GM18873 (cell line): ENCODE data around the gene DLG1.
"Not testable (repeated sequence)": the region's sequence is repeated elsewhere in the genome, so short reads cannot be mapped to it uniquely, and the experiment has no call there.

Experiments
- ATAC-seq: cut with Tn5 transposase; IDR thresholded peaks from one replicate; pipeline ENCODE4 v1.9.1; 2021; ENCODE audit warnings: mild to moderate bottlenecking, moderate library complexity, moderate number of reproducible peaks; ENCODE audit not compliant: unreplicated experiment, low FRiP score

The DLG1 gene

DNA sequence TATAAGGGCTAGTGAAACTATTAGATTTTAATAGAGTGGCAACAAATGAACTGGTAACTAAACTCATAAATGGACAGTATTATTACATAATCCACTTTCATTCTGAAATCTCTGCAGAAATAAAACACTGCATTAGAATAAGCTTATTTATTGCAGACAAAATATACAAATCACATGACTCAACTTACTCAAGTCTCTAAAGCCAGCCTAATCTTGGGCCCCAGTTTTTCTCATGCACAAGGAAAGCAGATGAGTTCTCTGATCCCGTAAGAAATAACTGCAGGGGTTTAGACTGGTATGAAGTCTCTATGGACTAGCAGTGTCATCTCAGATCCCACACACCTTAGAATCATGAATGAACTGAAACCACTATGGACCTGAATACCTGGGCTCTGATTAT lies 5.8 kb downstream of the DLG1 start:
- no peak for ATAC-seq

DNA sequence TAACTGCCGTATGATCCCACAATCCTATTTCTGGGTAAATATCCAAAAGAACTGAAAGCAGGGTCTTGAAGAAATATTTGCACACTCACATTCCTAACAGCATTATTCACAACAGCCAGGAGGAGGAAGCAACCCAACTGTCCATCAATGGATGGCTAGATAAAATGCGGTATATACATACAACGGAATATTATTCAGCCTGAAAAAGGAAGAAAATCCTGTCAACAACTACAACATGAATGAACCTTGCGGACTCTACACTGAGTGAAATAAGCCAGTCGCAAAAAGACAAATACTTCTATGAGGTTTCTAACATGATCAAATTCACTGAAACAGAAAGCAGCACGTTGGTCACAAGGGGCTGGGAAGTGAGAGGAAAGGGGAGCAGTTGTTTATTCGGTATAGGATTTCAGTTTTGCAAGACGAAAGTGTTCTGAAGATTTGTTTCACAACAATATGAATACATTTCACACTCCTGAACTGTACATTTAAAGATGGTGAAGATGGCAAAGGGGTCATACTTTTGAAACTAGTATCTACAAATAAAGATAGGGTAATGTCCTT lies 6.2 kb downstream of the DLG1 start:
- ATAC-seq = no peak

DNA sequence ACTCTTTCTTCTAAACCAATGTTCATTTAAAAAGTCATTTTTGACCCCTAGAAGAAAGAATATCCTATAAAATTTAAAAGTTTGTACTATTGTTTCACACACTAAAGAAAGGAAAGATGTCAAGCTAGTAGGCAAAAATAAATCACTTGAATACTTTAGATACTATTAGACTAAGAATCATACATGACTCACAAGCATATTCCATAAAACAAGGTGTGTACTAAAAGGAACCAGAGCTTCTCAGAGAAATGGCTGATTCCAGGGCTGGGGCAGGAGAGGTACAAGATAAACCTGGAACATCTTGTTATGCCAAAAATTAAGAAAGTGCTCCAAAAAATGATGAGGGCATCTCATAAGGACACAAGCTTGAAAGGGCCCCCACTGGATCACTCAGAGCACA lies 8.7 kb downstream of the DLG1 start:
- no peak for ATAC-seq

DNA sequence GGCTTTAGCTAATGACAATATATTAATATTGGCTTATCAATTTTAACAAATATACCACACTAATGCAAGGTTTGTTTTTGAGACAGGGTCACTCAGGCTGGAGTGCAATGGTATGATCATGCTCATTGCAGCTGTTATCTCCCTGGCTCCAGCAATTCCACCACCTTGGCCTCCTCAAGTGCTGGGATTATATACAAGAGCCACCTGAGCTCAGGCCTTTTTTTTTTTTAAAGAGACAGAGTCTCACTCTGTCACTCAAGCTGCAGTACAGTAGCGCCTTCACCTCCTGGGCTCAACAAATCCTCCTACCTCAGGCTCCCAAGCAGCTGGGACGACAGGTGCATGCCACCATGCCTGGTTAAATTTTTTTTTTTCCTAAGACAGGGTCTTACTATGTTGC lies 11.7 kb downstream of the DLG1 start:
- no peak for ATAC-seq

DNA sequence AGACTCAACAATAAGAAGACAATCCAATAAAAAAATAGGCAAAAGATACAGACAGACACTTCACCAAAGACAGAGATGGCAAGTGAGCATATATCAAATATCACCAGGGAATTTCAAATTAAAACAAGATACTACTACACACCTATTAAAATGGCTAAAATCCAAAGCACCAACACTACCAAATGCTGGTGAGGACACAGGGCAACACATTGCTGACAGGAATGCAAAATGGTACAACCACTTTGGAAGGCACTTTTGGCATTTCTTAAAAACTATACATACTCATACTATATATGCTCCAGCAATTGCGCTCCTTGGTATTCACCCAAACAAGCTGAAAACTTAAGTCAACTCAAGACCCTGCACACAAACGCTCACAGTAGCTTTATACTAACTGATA lies 12.9 kb downstream of the DLG1 start:
- ATAC-seq = no peak

DNA sequence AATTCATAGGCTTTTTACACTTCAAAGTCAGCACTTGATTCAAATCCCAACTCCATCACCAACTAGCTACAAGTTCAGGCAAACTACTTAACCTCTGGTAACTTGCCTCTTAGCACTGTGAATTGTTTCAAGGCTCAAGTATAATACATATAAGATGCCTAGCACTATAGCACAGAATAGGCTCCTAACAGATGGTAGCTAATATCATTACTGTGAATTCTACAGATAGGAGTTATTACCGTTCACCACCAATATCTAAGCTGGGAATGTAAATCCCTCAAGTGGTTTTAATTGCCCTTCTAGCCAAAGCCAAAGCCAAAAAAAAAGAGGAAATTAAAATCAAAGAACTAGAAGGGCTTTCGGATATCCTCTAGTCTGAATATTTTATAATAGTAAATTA lies 15.4 kb downstream of the DLG1 start:
- no peak for ATAC-seq

DNA sequence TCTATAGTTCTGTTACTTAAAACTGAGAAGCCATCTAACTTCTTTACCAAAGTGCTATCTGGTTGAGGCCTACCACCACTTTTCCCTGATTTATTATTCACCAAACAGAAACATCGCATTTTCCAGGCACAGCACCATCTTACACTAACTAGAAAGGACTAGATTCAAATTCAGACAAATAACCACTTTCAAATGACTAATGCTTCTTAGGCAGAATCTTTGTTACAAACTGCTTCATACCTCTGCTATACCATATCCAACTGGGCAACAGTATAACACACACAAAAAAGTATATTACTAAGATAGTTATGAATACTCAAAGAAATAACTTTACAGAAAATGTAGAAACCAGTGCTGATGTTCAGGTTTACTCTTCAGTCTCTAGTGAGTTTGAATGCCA lies 16.6 kb downstream of the DLG1 start:
- ATAC-seq = no peak

DNA sequence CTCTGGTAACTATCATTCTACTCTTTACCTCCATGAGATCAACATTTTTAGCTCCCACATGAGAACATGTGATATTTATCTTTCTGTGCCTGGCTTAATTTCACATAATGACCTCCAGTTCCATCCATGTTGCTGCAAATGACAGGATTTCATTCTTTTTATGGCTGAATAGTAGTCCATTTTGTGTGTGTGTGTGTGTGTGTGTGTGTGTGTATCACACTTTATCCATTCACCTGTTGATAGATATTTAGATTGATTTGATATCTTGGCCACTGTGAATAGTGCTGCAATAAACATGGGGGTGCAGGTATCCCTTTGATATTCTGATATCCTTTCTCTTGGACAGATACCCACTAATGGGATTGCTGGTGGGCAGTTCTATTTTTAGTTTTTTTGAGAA lies 18.3 kb downstream of the DLG1 start:
- ATAC-seq = no peak

DNA sequence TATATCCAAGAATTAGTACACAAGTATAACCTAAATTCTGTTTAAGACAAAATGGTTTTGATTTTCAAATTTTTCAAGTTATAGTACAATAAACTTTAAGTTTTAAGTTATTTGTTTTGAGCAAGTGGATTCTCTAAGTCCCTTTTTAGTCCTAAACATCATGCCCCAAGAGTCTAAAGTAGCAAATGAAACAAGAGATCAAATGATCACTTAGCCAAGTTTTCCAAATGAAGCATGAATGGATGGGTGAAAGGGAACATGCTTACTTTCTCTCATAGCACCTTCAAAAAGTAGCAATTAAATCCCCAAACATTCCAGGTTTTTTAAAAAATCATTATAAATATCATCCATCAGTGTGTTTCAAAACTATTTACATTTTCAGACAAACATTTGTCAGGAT lies 19.5 kb downstream of the DLG1 start:
- ATAC-seq = no peak

DNA sequence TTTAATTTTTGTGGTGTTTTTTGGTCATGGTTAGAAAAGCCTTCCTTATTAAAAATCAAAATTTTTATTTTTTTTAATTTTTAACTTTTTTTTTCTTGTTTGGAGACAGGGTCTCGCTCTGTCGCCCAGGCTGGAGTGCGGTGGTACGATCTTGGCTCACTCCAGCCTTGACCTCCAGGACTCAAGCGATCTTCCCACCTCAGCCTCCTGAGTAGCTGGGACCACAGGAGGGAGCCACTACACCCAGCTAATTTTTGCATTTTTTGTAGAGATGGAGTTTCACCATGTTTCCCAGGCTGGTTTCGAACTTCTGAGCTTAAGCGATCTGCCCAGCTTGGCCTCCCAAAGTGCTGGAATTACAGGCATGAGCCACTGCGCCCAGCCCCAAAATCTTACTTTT lies 21.6 kb downstream of the DLG1 start:
- not testable (repeated sequence) for ATAC-seq

DNA sequence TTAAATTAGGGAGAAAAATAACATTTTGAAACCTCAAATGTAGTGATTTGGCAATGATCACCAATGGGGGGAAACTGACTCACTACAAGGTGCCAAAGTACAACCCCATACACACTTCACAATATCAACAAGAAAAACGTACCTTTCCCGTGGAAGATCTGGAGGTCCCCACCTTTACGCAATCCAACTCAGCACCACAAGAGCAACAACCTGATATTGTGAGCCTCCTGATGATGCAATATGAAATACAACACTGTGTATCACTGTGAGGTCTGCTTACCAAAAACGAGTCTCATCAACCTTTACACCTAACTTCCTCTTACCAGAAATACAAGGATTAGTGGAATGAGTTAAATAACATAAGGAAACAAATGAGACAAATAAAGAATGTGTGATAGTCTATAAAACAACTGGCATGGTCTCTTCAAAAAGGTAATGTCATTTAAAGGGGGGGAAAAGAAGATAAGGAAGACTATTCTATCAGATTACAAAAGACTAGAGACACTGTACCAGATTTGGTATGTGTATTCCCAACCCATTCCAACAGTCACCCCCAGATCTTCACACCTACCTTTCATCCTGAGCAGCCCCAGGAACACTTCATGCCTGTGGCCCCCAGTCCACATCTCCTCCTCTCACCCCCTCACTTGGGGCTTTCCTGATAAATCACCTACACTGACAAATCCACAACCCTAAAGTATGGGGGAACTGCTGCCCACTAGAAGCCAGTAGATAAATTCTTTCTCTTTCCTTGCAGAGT lies 27.7 kb downstream of the DLG1 start:
- ATAC-seq = no peak

DNA sequence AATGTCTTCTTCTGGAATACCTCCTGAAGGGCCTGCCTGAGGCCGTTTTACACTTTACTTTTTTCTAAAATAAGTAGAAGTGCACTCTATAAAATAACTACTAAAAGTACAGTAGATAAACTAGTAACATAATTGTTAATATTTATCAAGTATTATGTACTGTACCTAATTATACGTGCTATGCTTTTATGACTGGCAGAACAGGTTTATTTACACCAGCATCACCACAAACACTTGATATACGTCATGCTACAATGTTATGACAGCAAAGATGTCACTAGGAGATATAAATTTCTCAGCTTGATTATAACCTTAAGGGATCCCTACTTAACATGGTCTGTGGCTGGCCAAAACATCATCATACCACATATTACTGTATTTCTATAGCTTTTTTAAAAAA lies 29.4 kb downstream of the DLG1 start:
- no peak for ATAC-seq

DNA sequence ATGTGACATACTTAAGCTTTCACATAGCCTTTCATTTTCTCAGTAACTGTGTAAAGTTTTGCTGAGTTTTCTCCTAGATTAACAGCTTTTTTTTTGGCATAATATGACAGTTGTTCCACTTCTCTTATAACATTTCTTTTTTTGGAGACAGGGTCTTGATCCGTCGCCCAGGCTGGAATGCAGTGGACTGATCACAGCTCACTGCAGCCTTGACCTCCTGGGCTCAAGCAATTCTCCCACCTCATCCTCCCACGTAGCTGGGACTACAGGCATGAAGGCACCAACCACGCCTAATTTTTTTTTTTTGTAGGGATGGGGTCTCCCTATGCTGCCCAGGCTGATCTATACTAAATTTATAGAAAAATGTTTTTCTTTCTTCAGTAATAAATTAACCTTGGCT lies 30.1 kb downstream of the DLG1 start:
- ATAC-seq = no peak

DNA sequence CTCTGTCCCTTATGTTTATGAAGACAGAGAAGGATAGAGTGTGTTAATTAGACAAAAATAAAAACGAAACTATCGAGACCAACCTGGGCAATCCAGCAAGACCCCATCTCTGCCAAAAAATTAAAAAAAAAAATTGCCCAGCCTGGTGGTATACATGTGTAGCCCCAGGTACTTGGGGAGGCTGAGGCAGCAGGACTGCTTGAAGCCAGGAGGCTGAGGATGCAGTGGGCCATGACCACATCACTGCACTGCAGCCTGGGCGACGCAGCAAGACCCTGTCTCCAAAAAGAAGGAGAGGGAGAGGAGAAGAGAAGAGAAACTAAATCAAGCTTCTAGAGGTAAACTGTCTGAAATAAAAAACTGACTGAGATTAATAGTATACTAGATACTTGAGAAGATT lies 32.1 kb downstream of the DLG1 start:
- no peak for ATAC-seq

DNA sequence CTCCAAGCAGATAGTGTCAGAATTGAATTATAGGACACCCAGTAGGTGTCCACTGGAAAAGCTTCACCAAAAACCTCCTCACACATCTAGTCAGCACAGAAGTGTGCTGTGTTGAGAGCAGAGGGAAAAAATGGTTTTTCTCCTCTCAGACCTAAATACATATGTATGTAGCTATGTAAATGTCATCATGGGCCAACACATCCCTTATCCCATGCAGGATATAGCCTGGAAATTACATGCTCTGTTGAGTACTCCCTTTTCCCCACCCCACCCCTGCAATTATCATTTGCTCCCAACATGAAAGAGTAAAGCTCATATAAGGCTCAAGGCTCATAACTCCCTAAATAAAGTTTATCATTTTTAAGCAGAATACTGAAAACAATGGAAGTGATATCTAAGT lies 35.7 kb downstream of the DLG1 start:
- ATAC-seq = no peak

DNA sequence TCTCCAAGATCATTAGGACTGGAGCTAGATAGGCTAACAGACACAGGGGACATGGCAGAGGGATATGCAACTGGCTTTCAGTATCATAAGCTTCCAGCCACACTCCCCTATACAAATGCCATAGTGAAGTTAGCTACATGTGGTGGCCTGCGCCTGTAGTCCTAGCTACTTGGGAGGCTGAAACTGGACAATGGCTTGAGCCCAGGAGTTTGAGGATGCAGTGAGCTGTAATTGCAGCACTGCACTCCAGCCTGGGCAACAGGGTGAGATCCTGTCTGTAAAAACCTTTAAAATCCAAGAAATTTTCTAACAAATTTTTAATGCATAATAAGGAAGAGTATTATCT lies 37.3 kb downstream of the DLG1 start:
- no peak for ATAC-seq

DNA sequence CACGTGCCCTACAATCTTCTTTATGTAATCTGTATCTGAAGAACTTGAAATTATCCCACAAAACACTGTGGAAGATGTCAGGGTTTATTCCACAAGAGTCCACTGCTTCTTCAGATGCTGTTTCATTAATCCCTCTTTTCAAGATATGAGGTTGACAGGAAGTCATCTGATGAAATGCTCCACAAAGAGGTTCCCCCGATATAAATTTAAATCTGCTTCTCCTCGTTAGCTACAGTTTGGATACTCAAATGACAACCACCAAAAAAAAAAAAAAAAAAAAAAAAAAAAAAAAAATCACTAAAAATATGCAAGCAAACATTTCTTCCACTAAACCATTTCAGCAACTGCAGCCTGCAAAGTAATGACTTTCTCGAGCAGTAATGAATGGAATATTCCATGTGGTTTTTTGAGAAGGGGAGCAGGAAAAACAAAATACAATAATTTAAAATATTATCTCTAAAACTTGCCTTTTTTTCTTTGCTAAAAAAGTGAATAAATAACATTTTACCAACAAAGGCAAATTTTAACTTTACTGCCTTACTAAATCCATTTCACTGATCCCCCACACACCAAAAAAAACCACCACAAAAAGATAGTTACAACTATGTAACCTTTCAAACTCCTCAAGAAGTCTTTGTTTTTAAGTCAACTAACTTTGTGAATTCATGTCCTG lies 37.8 kb downstream of the DLG1 start:
- no peak for ATAC-seq

DNA sequence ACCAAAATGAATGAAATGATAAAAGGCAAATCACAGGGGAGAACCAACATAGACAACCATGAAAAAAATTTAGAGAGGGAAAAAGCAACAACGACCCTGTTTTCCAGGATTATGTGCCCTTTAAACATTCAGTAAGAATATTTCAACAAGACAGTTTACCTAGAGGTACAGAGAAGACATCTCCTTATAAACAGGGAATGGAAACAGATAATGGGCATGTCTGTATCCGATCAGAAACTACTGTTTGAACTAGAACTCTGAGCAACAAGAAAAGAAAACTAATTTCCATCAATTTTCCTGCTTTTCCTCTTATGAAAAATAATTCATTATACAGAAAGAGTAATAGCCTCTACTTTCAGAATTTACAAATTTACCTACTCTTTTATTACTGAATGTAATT lies 39.3 kb downstream of the DLG1 start:
- no peak for ATAC-seq

DNA sequence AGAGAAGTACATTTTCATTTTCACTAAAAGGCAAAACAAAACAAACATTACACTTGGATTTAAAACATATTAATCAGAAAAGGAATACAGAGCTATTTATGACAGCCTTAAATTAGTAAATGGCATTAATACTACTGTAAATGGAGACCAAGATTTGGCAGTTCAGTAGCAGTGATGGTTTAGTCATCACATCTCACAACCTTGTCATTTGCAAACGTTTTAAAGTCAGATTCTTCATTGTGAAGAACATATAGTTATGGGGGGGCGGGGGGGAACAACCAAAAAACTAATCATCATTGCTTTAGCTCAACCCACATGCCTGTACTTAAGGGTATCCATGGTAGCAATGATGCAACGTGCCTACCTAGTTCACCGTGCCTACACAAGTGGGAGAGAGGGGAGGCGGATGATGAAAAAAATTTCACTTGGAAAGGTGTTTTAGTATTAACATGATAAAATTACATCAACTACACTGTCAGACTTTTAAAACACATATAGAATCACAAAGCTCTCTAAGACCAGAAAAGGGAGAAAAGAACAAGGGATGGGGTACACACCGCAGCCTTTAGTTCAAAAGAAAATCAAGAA lies 40.1 kb downstream of the DLG1 start:
- no peak for ATAC-seq

DNA sequence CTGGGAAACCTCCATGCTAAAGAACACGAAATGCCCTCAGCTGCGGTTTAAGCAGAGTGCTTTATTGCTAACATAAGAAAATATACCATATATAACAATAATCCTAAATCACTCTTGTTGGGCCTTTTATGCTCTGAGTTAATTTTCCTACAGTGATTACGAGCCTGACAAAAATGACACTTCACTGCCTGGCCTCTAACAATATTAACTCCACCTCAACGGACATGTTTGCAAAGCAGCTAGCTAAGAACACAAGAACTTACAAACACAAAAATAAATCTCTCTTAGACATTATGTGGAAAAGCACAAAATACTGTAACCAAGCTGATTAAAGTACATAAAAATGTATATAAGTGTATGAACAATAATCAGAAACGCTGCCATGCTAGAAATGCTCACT lies 40.7 kb downstream of the DLG1 start:
- no peak for ATAC-seq

DNA sequence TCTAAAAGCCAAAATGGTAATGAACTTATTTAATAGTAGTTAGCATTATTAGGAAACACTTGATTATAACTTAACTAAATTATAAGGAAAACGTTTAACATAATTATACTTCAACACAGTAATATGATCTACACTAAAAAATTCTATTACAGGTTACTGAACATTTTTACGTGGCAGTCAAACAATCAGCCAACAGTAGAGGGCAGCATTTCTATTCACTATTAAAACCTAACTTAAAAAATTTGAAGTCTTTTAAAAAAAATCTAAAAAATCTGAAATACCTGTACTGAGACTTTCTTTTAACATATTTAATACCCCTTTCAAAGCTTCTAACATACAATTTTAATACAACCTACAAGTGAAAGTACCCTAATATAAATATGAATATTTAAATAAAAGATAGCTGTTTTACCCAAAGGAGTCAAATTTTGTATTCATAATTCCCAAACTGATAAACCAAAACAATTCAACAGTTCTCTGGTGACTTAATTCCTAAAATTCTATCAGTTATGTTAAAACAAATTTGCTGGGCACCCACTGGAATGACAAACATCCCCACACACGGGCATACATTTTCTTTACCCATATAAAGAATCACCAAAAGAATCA lies 41.5 kb downstream of the DLG1 start:
- ATAC-seq = no peak
